ENCODE data around the gene LIPG.

DNA sequence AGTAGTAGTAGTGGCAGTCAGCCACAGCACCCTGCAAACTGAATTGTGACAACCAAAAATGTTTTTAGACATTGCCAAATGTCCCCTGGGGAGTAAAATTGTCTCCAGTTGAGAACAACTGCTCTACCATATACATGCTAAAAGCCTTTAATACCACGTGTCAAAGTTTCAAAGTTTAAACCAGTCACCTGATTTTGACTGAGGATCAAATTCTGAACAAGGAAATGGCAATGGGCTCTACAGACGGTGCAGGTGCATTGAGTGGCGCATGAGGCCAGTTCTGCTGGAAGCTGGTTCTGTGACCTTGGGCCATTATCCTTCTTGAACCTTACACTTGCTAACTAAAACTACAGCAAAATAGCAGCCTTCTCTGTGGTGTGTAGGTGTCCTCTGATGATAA is 85.0 kb downstream of the LIPG start:
- TF ChIP-seq, protein P1, sequence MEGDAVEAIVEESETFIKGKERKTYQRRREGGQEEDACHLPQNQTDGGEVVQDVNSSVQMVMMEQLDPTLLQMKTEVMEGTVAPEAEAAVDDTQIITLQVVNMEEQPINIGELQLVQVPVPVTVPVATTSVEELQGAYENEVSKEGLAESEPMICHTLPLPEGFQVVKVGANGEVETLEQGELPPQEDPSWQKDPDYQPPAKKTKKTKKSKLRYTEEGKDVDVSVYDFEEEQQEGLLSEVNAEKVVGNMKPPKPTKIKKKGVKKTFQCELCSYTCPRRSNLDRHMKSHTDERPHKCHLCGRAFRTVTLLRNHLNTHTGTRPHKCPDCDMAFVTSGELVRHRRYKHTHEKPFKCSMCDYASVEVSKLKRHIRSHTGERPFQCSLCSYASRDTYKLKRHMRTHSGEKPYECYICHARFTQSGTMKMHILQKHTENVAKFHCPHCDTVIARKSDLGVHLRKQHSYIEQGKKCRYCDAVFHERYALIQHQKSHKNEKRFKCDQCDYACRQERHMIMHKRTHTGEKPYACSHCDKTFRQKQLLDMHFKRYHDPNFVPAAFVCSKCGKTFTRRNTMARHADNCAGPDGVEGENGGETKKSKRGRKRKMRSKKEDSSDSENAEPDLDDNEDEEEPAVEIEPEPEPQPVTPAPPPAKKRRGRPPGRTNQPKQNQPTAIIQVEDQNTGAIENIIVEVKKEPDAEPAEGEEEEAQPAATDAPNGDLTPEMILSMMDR (IDR thresholded peaks at IDR 0.05; ENCODE audit: insufficient read depth, low read length, poor library complexity, severe bottlenecking) = no peak
- TF ChIP-seq EZH2phosphoT487 (conservative IDR thresholded peaks at IDR 0.05; ENCODE audit: low read length) = no peak
